ENCODE data around the gene RHBDD2.

GRCh38 chr7:75881436-75882095 is 2.7 kb downstream of the RHBDD2 start:
- TF ChIP-seq CTCF (IDR thresholded peaks at IDR 0.05) = no peak
- TF ChIP-seq EZH2 (IDR thresholded peaks at IDR 0.05; ENCODE audit: borderline replicate concordance, insufficient read depth, low read depth, low read length, poor library complexity, severe bottlenecking) = no peak
